Measurements from ENCODE around the gene CD276. TPM values are rescaled to one million over a fixed set of nuclear protein-coding genes. Genes with fewer than 3 reads are reported as not detected.

Gene CD276
- total RNA-seq, 4 donors from 2014 or later: 42.6 to 93.3 (median 70.9) TPM

- WGBS, 2 donors: 44 to 52% methylated on average over 7 of the region's 7 CpGs
- Histone ChIP-seq H3K27ac (peak overlapping the region in 2 of 4 donors; percentile 87 to 90), H3K4me1 (peaks cover 0 to 51% (median 23%) of the 10 kb centered on the region in 4 donors), H3K4me3 (peak overlapping the region in 1 of 4 donors; percentile 76), H3K9me3 (no peaks in the 10 kb centered on the region), H3K27me3 (peaks cover 0 to 3% of the 10 kb centered on the region in 2 donors), H3K36me3 (no peaks in the 10 kb centered on the region)
- DNase-seq (ENCODE audit: low spot score in 2 of 2): no peak
- TF ChIP-seq CTCF (IDR thresholded peaks at IDR 0.05) (peak in 3 of 5 experiments; percentile 8 to 36 (median 32)), POLR2A (IDR thresholded peaks at IDR 0.05) (no peak), EP300 (IDR thresholded peaks at IDR 0.05) (no peak)
Observed at GRCh38 chr15:73683257-73683776, 866 bp upstream of the CD276 start.

GRCh38 chr15:73684581-73685455, 635 bp downstream of the CD276 start:
- TF ChIP-seq POLR2A (IDR thresholded peaks at IDR 0.05) (no peak), CTCF (IDR thresholded peaks at IDR 0.05) (no peak), EP300 (IDR thresholded peaks at IDR 0.05) (no peak)
- Histone ChIP-seq H3K9me3 (no peaks in the 10 kb centered on the region), H3K27me3 (peaks cover 0 to 3% of the 10 kb centered on the region in 2 donors), H3K27ac (peak overlapping the region; percentile 55 to 90 (median 80)), H3K36me3 (no peaks in the 10 kb centered on the region), H3K4me1 (peaks cover 0 to 66% (median 27%) of the 10 kb centered on the region in 4 donors), H3K4me3 (peak overlapping the region; percentile 66 to 98 (median 72))
- DNase-seq (ENCODE audit: low spot score in 2 of 2): no peak
- WGBS, 2 donors: 3 to 4% methylated on average over 22 to 35 of the region's 52 CpGs

GRCh38 chr15:73685981-73686380, 1.8 kb downstream of the CD276 start:
- Histone ChIP-seq H3K36me3 (no peaks in the 10 kb centered on the region), H3K27me3 (peaks cover 0 to 3% of the 10 kb centered on the region in 2 donors), H3K4me3 (peak overlapping the region in 1 of 4 donors; percentile 76), H3K9me3 (no peaks in the 10 kb centered on the region), H3K27ac (peak overlapping the region in 2 of 4 donors; percentile 87 to 90), H3K4me1 (peaks cover 0 to 72% (median 29%) of the 10 kb centered on the region in 4 donors)
- TF ChIP-seq POLR2A (IDR thresholded peaks at IDR 0.05): no peak
- no peak for TF ChIP-seq EP300 (IDR thresholded peaks at IDR 0.05)
- no peak for TF ChIP-seq CTCF (IDR thresholded peaks at IDR 0.05)
- no peak for DNase-seq (ENCODE audit: low spot score in 2 of 2)
- 39 to 64% methylated on average over 6 of the region's 6 CpGs for WGBS, 2 donors

- no peaks in the 10 kb centered on the region for H3K9me3 ChIP-seq
- 27 to 30% methylated on average over 4 of the region's 4 CpGs for WGBS, 2 donors
- H3K36me3 ChIP-seq: no peaks in the 10 kb centered on the region
- no peak overlapping the region for H3K4me3 ChIP-seq
- H3K4me1 ChIP-seq: peaks cover 0 to 79% (median 36%) of the 10 kb centered on the region in 4 donors
- no peak for TF ChIP-seq EP300 (IDR thresholded peaks at IDR 0.05)
- TF ChIP-seq CTCF (IDR thresholded peaks at IDR 0.05): no peak
- no peak for TF ChIP-seq POLR2A (IDR thresholded peaks at IDR 0.05)
- no peak for DNase-seq (ENCODE audit: low spot score in 2 of 2)
- H3K27me3 ChIP-seq: peaks cover 0 to 3% of the 10 kb centered on the region in 2 donors
- peak overlapping the region in 2 of 4 donors; percentile 87 to 90 for H3K27ac ChIP-seq
Observed at GRCh38 chr15:73686781-73687256, 2.6 kb downstream of the CD276 start.

- H3K27me3 ChIP-seq: peaks cover 0 to 3% of the 10 kb centered on the region in 2 donors
- no peak for TF ChIP-seq POLR2A (IDR thresholded peaks at IDR 0.05)
- no peak for TF ChIP-seq EP300 (IDR thresholded peaks at IDR 0.05)
- no peak for TF ChIP-seq CTCF (IDR thresholded peaks at IDR 0.05)
- peaks cover 0 to 84% (median 38%) of the 10 kb centered on the region in 4 donors for H3K4me1 ChIP-seq
- 93 to 100% methylated on average over 2 of the region's 2 CpGs for WGBS, 2 donors
- no peaks in the 10 kb centered on the region for H3K36me3 ChIP-seq
- no peak for DNase-seq (ENCODE audit: low spot score in 2 of 2)
- peak overlapping the region in 2 of 4 donors; percentile 62 to 90 for H3K27ac ChIP-seq
- H3K4me3 ChIP-seq: no peak overlapping the region
- no peaks in the 10 kb centered on the region for H3K9me3 ChIP-seq
Observed at GRCh38 chr15:73687351-73687750, 3.2 kb downstream of the CD276 start.
